Tibial nerve (tissue), 3 donors: ENCODE results near the gene NCOA7.

Experiments used
- POLR2A ChIP-seq, 2 donors: fragments of 450-650 bp; IDR thresholded peaks; one replicate each; pipeline ENCODE4 v1.6.1; 2017; ENCODE audit warnings: antibody characterized with exemption in 2 of 2, mild to moderate bottlenecking in 2 of 2, moderate library complexity in 2 of 2
- TF ChIP-seq, protein P1 (sequence below), 5 experiments: fragments of 200-600 bp in 3 of 5; fragments of 450-650 bp in 2 of 5; sonication (generic) in 3 of 5; IDR thresholded peaks; one replicate each; pipeline ENCODE4 v1.5.1; 2016 to 2019; ENCODE audit warnings: antibody characterized with exemption in 5 of 5, mild to moderate bottlenecking in 3 of 5, moderate library complexity in 2 of 5

GRCh38 chr6:125814481-125814880 is 23.7 kb downstream of the NCOA7 start:
- TF ChIP-seq POLR2A (IDR thresholded peaks at IDR 0.05): no peak
- TF ChIP-seq, protein P1, sequence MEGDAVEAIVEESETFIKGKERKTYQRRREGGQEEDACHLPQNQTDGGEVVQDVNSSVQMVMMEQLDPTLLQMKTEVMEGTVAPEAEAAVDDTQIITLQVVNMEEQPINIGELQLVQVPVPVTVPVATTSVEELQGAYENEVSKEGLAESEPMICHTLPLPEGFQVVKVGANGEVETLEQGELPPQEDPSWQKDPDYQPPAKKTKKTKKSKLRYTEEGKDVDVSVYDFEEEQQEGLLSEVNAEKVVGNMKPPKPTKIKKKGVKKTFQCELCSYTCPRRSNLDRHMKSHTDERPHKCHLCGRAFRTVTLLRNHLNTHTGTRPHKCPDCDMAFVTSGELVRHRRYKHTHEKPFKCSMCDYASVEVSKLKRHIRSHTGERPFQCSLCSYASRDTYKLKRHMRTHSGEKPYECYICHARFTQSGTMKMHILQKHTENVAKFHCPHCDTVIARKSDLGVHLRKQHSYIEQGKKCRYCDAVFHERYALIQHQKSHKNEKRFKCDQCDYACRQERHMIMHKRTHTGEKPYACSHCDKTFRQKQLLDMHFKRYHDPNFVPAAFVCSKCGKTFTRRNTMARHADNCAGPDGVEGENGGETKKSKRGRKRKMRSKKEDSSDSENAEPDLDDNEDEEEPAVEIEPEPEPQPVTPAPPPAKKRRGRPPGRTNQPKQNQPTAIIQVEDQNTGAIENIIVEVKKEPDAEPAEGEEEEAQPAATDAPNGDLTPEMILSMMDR (IDR thresholded peaks at IDR 0.05): no peak
